Heart left ventricle (tissue), 16 donors: ENCODE data around the gene MAML3. TPM values are rescaled to one million over a fixed set of nuclear protein-coding genes. Genes with fewer than 3 reads are reported as not detected.

Experiments
- ATAC-seq, 4 donors: fragments of 200-7000 bp; cut with Tn5 transposase; one replicate each; pipeline ENCODE4 v1.9.1; 2020 to 2022; ENCODE audit warnings: moderate library complexity in 4 of 4, mild to moderate bottlenecking in 3 of 4, moderate number of reproducible peaks in 1 of 4
- DNase-seq, 5 donors: peaks; one replicate each; pipeline ENCODE4 v3.0.0-alpha.2; 2020
- H3K27ac ChIP-seq, 12 donors: fragments of 200-600 bp; sonication (generic) in 4 of 12; one replicate each; pipeline versions ENCODE4 v1.5.0 to v1.8.0; 2016 to 2022; ENCODE audit warnings: mild to moderate bottlenecking in 2 of 12
- H3K27me3 ChIP-seq, 9 donors: fragments of 200-600 bp; sonication (generic) in 2 of 9; one replicate each; pipeline versions ENCODE4 v1.5.1 to v1.8.0; 2016 to 2022; ENCODE audit warnings: mild to moderate bottlenecking in 3 of 9
- H3K36me3 ChIP-seq, 9 donors: fragments of 200-600 bp; sonication (generic) in 2 of 9; one replicate each; pipeline versions ENCODE4 v1.5.0 to v1.8.0; 2018 to 2022; ENCODE audit warnings: mild to moderate bottlenecking in 2 of 9
- H3K4me1 ChIP-seq, 12 donors: fragments of 200-600 bp; sonication (generic) in 4 of 12; one replicate each; pipeline versions ENCODE4 v1.5.0 to v1.8.0; 2016 to 2022; ENCODE audit warnings: mild to moderate bottlenecking in 3 of 12
- H3K4me3 ChIP-seq, 12 donors: fragments of 200-600 bp; sonication (generic) in 4 of 12; one replicate each; pipeline versions ENCODE4 v1.5.0 to v1.8.0; 2017 to 2022; ENCODE audit warnings: mild to moderate bottlenecking in 9 of 12, moderate library complexity in 4 of 12
- H3K9me3 ChIP-seq, 12 donors: fragments of 200-600 bp; sonication (generic) in 4 of 12; one replicate each; pipeline versions ENCODE4 v1.5.0 to v1.8.0; 2016 to 2022; ENCODE audit warnings: mild to moderate bottlenecking in 1 of 12
- POLR2A ChIP-seq, 2 donors: fragments of 450-650 bp; IDR thresholded peaks; one replicate each; pipeline ENCODE4 v1.6.1; 2017; ENCODE audit warnings: antibody characterized with exemption in 2 of 2, mild to moderate bottlenecking in 2 of 2, moderate library complexity in 2 of 2
- WGBS, 4 donors: extraction: QIAGEN DNeasy Blood & Tissue Kit in 2 of 4; methylation state at CpG; one replicate each; pipeline versions ENCODE4 v1.1.5 to v1.1.7; 2013 to 2018; 5-methylcytosine and 5-hydroxymethylcytosine counted together
- intact Hi-C, 10 donors: fragments of 100-400 bp; cut with DNase I; formaldehyde crosslinking; loops; one replicate each; pipeline versions ENCODE4 v1.11.1 to v1.14.2; 2022
- polyA plus RNA-seq, 2 donors: library from polyadenylated mRNA; stranded (reverse); fragments of 200-250 nt; gene quantifications; one replicate each; pipeline ENCODE4 v1.2.3, GENCODE V29; 2013
- total RNA-seq, 9 donors: library from RNA; depleted of rRNA in 2 of 9; stranded (reverse); fragments of >200 nt in 2 of 9; fragmentation: NEBNext Ultra II Directional in 3 of 9; extraction: Animal tissue kit (Norgen Biotek cat#: 25700) in 3 of 9; gene quantifications; one replicate each; pipeline versions ENCODE4 v1.1.0 to v1.2.4, GENCODE V29; 2016 to 2023
- TF ChIP-seq, protein P1 (sequence below), 12 donors: fragments of 200-600 bp; sonication (generic) in 4 of 12; IDR thresholded peaks; one replicate each; pipeline versions ENCODE4 v1.5.0 to v1.8.0; 2018 to 2022; ENCODE audit warnings: antibody characterized with exemption in 12 of 12, mild to moderate bottlenecking in 5 of 12
- donor health status: ischemic (EF 13 %, LVEDD 7.1; RV severe dilation, severe dysfunction).
- donor health status: healthy with polysubstance abuse.
- donor health status: DM: no; HTN: yes; CAD: no.
- donor health status: DM: no; HTN: no; CAD: no.
- donor health status: ischemic (EF 25% LVEDD 6.9; RV normal size, moderate dysfunction).
- donor health status: ischemic (EF 25% LVEDD 5.7; RV mildly dilated, moderate dysfunction).
- donor health status: healthy.
- donor health status: DM: yes; HTN: yes; CAD: no.
- donor health status: ischemic (EF 35%, LVEDD 5.7; RV mildly dilated, moderate dysfunction).
- donor health status: nonischemic (EF 11% LVEDD 7.7; RV severe dilation, severe dysfunction).
- donor health status: DM: yes; HTN: yes; CAD: no.
- donor health status: PGD.
- donor health status: ischemic (EF 29% LVEDD 5.4; RV normal size, mild dysfunction).
- donor health status: nonischemic (EF 23%, LVEDD 6.1; RV moderate dilation, normal function).

The MAML3 gene
- total and polyA plus RNA-seq, 11 donors, result 0.76 to 5.9 (median 2.4) TPM

DNA sequence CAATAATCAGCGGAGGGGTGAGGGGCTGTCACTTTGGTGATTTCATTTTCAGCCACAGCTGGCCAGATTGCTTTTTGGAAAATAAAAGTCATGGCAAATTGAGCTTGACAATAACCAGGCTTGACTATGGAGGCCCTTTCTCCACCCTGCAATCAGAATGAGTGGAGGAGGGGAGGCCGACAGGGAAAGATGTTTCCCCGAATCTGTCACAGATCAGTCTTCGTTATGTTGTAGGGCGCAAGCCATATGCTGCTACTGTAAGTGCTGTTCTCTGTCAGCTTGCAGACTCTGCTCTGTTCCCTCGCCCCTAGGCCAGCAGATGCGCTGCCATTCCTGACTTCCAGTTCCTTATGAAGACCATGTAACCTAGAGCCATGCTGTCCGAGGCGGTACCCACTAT lies 374.3 kb downstream of the MAML3 start:
- intact Hi-C loops, result loop anchor here in 1 of 10 donors (5.0 kb wide), 1 partner anchor 33 kb away; no protein-coding TSS in a partner anchor
- no peak overlapping the region for H3K4me3 ChIP-seq
- H3K9me3 ChIP-seq, result no peaks in the 10 kb centered on the region
- ATAC-seq (no peak), DNase-seq (no peak)
- H3K27ac ChIP-seq, result no peak overlapping the region
- H3K36me3 ChIP-seq, result no peaks in the 10 kb centered on the region
- H3K27me3 ChIP-seq, result no peaks in the 10 kb centered on the region
- peaks cover 0 to 16% (median 5%) of the 10 kb centered on the region in 12 donors for H3K4me1 ChIP-seq
- TF ChIP-seq, protein P1, sequence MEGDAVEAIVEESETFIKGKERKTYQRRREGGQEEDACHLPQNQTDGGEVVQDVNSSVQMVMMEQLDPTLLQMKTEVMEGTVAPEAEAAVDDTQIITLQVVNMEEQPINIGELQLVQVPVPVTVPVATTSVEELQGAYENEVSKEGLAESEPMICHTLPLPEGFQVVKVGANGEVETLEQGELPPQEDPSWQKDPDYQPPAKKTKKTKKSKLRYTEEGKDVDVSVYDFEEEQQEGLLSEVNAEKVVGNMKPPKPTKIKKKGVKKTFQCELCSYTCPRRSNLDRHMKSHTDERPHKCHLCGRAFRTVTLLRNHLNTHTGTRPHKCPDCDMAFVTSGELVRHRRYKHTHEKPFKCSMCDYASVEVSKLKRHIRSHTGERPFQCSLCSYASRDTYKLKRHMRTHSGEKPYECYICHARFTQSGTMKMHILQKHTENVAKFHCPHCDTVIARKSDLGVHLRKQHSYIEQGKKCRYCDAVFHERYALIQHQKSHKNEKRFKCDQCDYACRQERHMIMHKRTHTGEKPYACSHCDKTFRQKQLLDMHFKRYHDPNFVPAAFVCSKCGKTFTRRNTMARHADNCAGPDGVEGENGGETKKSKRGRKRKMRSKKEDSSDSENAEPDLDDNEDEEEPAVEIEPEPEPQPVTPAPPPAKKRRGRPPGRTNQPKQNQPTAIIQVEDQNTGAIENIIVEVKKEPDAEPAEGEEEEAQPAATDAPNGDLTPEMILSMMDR (IDR thresholded peaks at IDR 0.05), result no peak
- TF ChIP-seq POLR2A (IDR thresholded peaks at IDR 0.05), result no peak
- 96 to 97% (median 97%) methylated on average over 9 of the region's 9 CpGs for whole genome bisulfite sequencing, 4 donors

DNA sequence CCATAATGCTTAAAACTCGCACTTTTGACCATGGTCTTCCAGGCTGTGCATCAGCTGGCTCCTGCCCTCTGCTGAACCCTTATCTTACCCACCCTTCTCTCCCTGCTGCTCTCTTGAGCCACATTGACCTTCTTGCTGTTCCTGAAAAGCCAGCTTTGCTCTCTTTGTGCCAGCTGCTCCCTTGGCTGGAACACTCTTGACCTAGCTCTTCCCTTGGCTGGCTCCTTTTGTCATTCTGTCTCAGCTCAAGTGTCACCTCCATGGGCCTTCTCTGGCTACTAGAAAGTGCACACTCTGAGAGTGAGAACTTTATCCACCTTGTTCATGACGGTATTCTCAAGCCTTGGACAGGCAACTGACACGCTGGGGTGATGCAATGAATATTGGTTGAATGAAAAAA lies 376.2 kb downstream of the MAML3 start:
- Histone ChIP-seq H3K36me3 (no peaks in the 10 kb centered on the region), H3K27ac (no peak overlapping the region), H3K27me3 (no peaks in the 10 kb centered on the region), H3K4me3 (no peak overlapping the region), H3K9me3 (no peaks in the 10 kb centered on the region), H3K4me1 (peaks cover 0 to 17% (median 3%) of the 10 kb centered on the region in 12 donors)
- intact Hi-C loops, result loop anchor here in 1 of 10 donors (5.0 kb wide), 1 partner anchor 35 kb away; no protein-coding TSS in a partner anchor
- ATAC-seq (peak in 3 of 4 donors; percentile 26 to 91 (median 82)), DNase-seq (no peak)
- no peak for TF ChIP-seq POLR2A (IDR thresholded peaks at IDR 0.05)
- TF ChIP-seq, protein P1 (IDR thresholded peaks at IDR 0.05), result no peak
- 78 to 87% (median 84%) methylated on average over 3 of the region's 3 CpGs for WGBS, 4 donors

DNA sequence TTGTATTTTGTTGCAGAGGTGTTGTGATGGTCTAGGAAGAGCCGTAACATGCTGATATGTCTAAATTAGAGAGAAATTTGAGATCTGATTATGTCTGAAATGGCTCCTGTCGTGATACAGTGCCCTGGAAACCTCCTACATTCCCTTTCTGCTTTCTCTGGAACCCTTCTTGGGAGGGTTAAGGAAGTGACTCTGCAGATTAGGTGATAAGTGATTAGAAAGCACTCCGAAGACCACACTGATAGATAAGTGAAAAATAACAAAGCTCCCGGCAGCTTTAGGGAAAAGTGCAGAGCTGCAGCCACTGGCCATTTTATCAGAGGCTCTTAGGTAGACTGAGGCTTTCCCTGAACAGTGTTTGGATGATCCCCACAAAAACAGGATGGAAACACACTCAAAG lies 377.7 kb downstream of the MAML3 start:
- intact Hi-C loops, result loop anchor here in 1 of 10 donors (5.0 kb wide), 1 partner anchor 36 kb away; no protein-coding TSS in a partner anchor

DNA sequence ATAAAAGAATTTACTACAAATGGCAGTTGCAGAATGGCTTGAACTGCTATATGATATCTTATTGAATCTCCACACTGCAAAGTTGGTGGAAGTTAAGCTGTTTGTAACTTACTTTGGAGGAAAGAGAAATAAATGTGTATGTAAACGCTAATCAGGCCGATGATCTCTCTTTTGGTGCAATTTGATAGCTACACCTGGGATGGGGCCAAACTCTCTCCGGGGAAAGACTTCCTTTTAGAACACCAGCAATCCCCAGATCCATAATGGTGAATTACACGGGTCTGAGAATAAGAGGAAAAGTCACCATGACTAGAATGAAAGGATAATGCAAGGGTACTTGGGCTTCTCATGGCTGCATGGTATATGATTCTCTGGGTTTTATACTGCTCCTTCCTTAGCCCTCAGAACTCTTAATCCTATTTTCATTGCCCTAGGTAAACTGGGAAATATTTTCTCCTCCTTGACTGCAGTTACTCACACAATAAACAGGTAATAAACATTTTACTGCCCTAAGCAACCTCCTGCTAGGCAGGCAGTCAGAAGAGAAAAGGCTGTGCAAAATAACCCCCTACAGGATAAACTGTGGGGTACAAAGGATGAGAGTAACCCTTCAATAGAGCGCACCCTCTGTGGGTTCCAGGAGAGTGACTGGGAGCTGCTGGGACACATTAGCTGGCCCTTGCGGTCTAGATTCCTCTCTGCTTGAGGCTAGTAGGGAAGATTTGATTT lies 379.1 kb downstream of the MAML3 start:
- H3K9me3 ChIP-seq, result no peaks in the 10 kb centered on the region
- TF ChIP-seq, protein P1 (IDR thresholded peaks at IDR 0.05), result no peak
- TF ChIP-seq POLR2A (IDR thresholded peaks at IDR 0.05), result no peak
- DNase-seq, result no peak
- intact Hi-C loops, result loop anchor here in 1 of 10 donors (5.0 kb wide), 1 partner anchor 37 kb away; no protein-coding TSS in a partner anchor
- no peaks in the 10 kb centered on the region for H3K27me3 ChIP-seq
- no peak overlapping the region for H3K27ac ChIP-seq
- no peak for ATAC-seq
- no peaks in the 10 kb centered on the region for H3K36me3 ChIP-seq
- 77 to 84% (median 82%) methylated on average over 6 of the region's 6 CpGs for WGBS, 4 donors
- H3K4me1 ChIP-seq, result peaks cover 0 to 32% (median 18%) of the 10 kb centered on the region in 12 donors
- H3K4me3 ChIP-seq, result no peak overlapping the region

More for the DNA sequence above, 377.7 kb downstream of the MAML3 start:
- Histone ChIP-seq H3K27ac (no peak overlapping the region), H3K9me3 (no peaks in the 10 kb centered on the region), H3K27me3 (no peaks in the 10 kb centered on the region), H3K36me3 (no peaks in the 10 kb centered on the region), H3K4me3 (no peak overlapping the region), H3K4me1 (peaks cover 0 to 20% (median 6%) of the 10 kb centered on the region in 12 donors)
- no peak for DNase-seq
- no peak for ATAC-seq
- WGBS, 4 donors, result 67 to 88% (median 72%) methylated on average over 4 of the region's 4 CpGs
- TF ChIP-seq, protein P1 (IDR thresholded peaks at IDR 0.05), result no peak
- TF ChIP-seq POLR2A (IDR thresholded peaks at IDR 0.05), result no peak
